ENCODE data around the gene JAK1.

DNA sequence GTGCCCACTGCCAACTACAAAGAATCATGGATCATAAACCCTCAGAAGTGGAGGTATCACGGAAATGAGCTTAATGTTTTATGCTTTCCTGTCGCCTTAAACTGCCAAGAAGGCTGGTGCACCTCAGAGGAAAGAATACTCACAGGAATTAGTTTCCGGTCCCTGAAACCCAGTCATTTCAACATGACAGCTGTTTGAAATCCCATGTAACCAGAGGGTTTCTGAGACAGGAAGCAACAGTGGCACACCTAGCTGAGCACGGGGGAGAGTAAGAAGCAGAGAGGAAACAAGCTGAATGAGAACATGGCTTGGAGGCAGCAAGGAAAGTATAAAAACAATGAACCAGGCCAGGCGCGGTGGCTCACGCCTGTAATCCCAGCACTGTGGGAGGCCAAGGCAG is 3.9 kb downstream of the JAK1 start:
- TF ChIP-seq, protein P1, sequence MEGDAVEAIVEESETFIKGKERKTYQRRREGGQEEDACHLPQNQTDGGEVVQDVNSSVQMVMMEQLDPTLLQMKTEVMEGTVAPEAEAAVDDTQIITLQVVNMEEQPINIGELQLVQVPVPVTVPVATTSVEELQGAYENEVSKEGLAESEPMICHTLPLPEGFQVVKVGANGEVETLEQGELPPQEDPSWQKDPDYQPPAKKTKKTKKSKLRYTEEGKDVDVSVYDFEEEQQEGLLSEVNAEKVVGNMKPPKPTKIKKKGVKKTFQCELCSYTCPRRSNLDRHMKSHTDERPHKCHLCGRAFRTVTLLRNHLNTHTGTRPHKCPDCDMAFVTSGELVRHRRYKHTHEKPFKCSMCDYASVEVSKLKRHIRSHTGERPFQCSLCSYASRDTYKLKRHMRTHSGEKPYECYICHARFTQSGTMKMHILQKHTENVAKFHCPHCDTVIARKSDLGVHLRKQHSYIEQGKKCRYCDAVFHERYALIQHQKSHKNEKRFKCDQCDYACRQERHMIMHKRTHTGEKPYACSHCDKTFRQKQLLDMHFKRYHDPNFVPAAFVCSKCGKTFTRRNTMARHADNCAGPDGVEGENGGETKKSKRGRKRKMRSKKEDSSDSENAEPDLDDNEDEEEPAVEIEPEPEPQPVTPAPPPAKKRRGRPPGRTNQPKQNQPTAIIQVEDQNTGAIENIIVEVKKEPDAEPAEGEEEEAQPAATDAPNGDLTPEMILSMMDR (IDR thresholded peaks at IDR 0.05; ENCODE audit: low read depth, low read length), result no peak
- no peak for TF ChIP-seq EZH2phosphoT487 (IDR thresholded peaks at IDR 0.05; ENCODE audit: low read depth)

All from OCI-LY3 (cell line).